ENCODE data around the gene CAV1. TPM values are rescaled to one million over a fixed set of nuclear protein-coding genes. Genes with fewer than 3 reads are reported as not detected.

The CAV1 gene
- total RNA-seq, 2 experiments from 2014 or later: not detected

GRCh38 chr7:116529250-116529649, 4.4 kb downstream of the CAV1 start:
- Mint-ChIP-seq H3K27ac (no peak overlapping the region), H3K4me1 (ENCODE audit: low read depth) (peaks cover 20% of the 10 kb centered on the region), H3K4me3 (no peak overlapping the region), H3K36me3 (ENCODE audit: low read depth) (no peaks in the 10 kb centered on the region), H3K27me3 (peaks cover 69% of the 10 kb centered on the region), H3K9me3 (no peaks in the 10 kb centered on the region)
- Histone ChIP-seq H3K36me3 (ENCODE audit: insufficient read depth, low read length) (no peaks in the 10 kb centered on the region), H3K4me1 (ENCODE audit: insufficient read depth, low read length) (peaks cover 24% of the 10 kb centered on the region), H3K27me3 (ENCODE audit: control insufficient read depth in 1 of 2, insufficient read depth in 2 of 2, low read length in 2 of 2) (peaks cover 37 to 42% of the 10 kb centered on the region in 2 experiments), H3K27ac (ENCODE audit: low read depth in 1 of 2, low read length in 2 of 2) (no peak overlapping the region), H3K9me3 (ENCODE audit: control insufficient read depth in 1 of 2, insufficient read depth in 1 of 2, low read length in 2 of 2) (peaks cover 0 to 7% of the 10 kb centered on the region in 2 experiments), H3K4me3 (ENCODE audit: low read length) (no peak overlapping the region)
- ATAC-seq (ENCODE audit: poor library complexity) (no peak), DNase-seq (no peak)
- POLR2A ChIA-PET: no interaction called here
- CTCF ChIA-PET: no interaction called here
- intact Hi-C loops (cut with DNase I, micrococcal nuclease): loop anchor here (5.0 kb wide), 2 partner anchors 267 to 357 kb away; no protein-coding TSS in a partner anchor
- no peak for TF ChIP-seq CTCF (IDR thresholded peaks at IDR 0.05)

GRCh38 chr7:116530107-116530820, 5.4 kb downstream of the CAV1 start:
- ChIA-PET POLR2A (interaction anchor here (0.6 kb wide), 1 partner anchor 159 kb away, joined by 4 read pairs; no protein-coding TSS in a partner anchor), CTCF (no interaction called here)
- H3K4me3 ChIP-seq (ENCODE audit: low read length): no peak overlapping the region
- no peaks in the 10 kb centered on the region for H3K36me3 ChIP-seq (ENCODE audit: insufficient read depth, low read length)
- Mint-ChIP-seq H3K36me3 (ENCODE audit: low read depth) (no peaks in the 10 kb centered on the region), H3K27me3 (peaks cover 60% of the 10 kb centered on the region), H3K9me3 (no peaks in the 10 kb centered on the region), H3K27ac (no peak overlapping the region), H3K4me1 (ENCODE audit: low read depth) (peaks cover 12% of the 10 kb centered on the region), H3K4me3 (no peak overlapping the region)
- ATAC-seq (ENCODE audit: poor library complexity) (no peak), DNase-seq (no peak)
- H3K27ac ChIP-seq (ENCODE audit: low read depth in 1 of 2, low read length in 2 of 2): no peak overlapping the region
- peaks cover 0 to 5% of the 10 kb centered on the region in 2 experiments for H3K9me3 ChIP-seq (ENCODE audit: control insufficient read depth in 1 of 2, insufficient read depth in 1 of 2, low read length in 2 of 2)
- peaks cover 32 to 35% of the 10 kb centered on the region in 2 experiments for H3K27me3 ChIP-seq (ENCODE audit: control insufficient read depth in 1 of 2, insufficient read depth in 2 of 2, low read length in 2 of 2)
- no peak for TF ChIP-seq CTCF (IDR thresholded peaks at IDR 0.05)
- intact Hi-C loops (cut with DNase I, micrococcal nuclease): no loop called here
- peaks cover 15% of the 10 kb centered on the region for H3K4me1 ChIP-seq (ENCODE audit: insufficient read depth, low read length)

GRCh38 chr7:116532102-116532688, 7.4 kb downstream of the CAV1 start:
- no peaks in the 10 kb centered on the region for H3K4me1 Mint-ChIP-seq (ENCODE audit: low read depth)
- DNase-seq (no peak), ATAC-seq (ENCODE audit: poor library complexity) (no peak)
- H3K9me3 Mint-ChIP-seq: no peaks in the 10 kb centered on the region
- no peak for TF ChIP-seq CTCF (IDR thresholded peaks at IDR 0.05)
- H3K9me3 ChIP-seq (ENCODE audit: control insufficient read depth in 1 of 2, insufficient read depth in 1 of 2, low read length in 2 of 2): no peaks in the 10 kb centered on the region
- CTCF ChIA-PET: no interaction called here
- H3K27me3 ChIP-seq (ENCODE audit: control insufficient read depth in 1 of 2, insufficient read depth in 2 of 2, low read length in 2 of 2): peaks cover 15 to 17% of the 10 kb centered on the region in 2 experiments
- POLR2A ChIA-PET: no interaction called here
- H3K27ac ChIP-seq (ENCODE audit: low read depth in 1 of 2, low read length in 2 of 2): no peak overlapping the region
- H3K4me3 ChIP-seq (ENCODE audit: low read length): no peak overlapping the region
- no peaks in the 10 kb centered on the region for H3K36me3 Mint-ChIP-seq (ENCODE audit: low read depth)
- H3K4me1 ChIP-seq (ENCODE audit: insufficient read depth, low read length): no peaks in the 10 kb centered on the region
- no peaks in the 10 kb centered on the region for H3K36me3 ChIP-seq (ENCODE audit: insufficient read depth, low read length)
- no peak overlapping the region for H3K27ac Mint-ChIP-seq
- H3K4me3 Mint-ChIP-seq: no peak overlapping the region
- intact Hi-C loops (cut with DNase I, micrococcal nuclease): no loop called here
- peaks cover 55% of the 10 kb centered on the region for H3K27me3 Mint-ChIP-seq

Data from CD4-positive, alpha-beta T cell (primary cell).